ENCODE data around the gene CADM1.

The CADM1 gene

DNA sequence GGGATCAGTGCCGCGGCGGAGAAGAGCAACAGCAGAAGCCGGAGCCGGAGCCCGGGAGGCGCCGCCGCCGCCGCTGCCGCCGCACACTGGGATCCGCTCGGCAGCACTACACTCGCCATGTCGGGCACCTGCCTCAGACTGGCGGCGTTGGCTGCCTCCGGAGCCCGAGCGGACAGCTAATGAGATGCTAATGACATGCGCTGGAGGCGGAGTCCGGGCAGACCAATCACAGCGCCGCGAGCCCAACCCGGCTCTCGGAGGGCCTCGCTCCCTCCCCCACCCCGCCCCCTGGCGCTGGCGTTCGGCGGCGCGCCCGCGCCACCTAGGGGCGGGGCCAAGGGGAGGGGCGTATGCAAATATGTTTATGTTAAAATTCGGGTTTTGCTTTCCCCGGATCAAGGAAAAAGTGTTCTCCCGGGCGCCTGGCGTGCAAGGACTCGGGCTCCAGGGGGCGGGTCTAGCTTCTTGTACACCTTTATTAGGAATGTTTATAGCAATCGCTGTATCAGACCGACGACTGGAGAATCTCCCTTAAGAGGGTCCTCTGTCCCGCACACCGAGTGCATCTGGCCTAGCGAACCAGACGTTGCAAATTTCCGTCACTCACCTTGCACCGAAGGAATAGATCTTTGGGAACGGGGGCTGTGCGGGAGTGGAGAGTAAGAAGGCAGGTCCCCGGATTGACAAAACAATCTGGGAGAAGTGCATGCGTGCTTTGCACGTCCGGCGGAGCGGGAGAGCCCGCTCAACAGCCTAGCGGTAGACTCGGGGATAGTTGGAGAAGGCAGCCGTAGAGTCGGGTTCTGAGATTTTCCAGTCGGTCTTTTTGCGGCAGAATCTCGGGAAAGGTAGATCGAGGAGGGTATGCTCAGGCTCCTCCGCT is at the start of gene CADM1:
Gene CADM1 (minus strand): TSS at position 140 of the 883 bp plus-strand sequence.
- peak; percentile 99 for DNase-seq

DNA sequence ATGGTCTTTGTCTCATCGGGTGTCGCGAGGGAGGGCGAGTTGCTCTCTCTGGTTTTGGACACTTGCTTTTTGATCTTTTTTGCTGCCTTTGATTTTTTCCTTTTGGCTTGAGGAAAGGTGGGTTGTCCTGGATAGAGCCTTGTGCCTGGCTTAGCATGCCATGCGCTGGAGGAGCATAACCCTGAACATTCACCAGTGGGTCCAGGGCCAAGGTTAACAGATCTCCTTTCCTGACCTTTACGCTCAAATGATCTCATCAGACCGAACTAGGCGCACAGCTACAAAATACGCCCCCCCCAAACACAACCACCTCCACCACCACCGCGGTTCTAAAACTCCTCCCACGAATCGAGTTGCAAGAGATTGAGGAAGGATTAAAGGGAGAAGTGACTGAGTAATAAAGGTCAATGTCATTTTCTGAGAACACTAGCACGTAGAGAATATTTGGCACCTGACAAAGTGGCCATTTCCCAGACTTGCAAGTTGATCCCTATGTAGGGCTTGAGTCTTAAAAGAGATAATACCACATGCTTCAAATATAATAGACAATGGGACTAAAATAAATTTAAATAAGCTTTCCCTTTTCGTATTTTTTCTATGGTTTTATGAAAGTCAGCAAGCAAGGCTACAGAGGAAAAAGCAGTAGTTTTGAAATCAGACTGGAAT is 48.7 kb upstream of the CADM1 start:
- no peak for DNase-seq

DNA sequence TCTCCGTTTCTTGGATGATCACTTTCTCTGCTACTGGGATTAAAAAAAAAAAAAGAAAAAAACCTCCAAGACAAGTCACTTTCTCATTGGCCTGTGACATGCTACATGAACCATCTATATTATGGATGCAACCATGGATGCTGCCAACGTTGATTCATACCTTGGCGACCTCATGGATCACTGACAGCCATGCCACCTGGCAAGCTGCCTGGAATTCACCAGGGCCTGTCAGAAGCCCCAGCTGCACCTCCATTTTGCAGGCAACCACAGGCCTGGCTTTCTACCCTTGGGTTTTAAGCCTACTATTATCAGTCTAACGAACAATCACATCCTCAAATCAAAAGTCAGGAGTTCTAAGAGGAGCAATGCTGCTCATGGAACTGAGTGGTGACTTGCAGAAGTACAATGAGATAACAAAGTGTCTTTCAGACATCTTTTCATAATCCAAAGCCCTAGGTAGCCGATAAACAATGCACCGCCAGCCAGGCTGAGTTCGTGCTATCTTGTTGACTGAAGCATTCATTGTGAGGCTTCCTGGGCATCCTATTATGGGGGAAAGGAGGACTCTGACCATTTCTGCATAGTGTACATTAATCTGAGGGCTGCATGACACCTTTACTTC is 48.0 kb upstream of the CADM1 start:
- peak; percentile 89 for DNase-seq

DNA sequence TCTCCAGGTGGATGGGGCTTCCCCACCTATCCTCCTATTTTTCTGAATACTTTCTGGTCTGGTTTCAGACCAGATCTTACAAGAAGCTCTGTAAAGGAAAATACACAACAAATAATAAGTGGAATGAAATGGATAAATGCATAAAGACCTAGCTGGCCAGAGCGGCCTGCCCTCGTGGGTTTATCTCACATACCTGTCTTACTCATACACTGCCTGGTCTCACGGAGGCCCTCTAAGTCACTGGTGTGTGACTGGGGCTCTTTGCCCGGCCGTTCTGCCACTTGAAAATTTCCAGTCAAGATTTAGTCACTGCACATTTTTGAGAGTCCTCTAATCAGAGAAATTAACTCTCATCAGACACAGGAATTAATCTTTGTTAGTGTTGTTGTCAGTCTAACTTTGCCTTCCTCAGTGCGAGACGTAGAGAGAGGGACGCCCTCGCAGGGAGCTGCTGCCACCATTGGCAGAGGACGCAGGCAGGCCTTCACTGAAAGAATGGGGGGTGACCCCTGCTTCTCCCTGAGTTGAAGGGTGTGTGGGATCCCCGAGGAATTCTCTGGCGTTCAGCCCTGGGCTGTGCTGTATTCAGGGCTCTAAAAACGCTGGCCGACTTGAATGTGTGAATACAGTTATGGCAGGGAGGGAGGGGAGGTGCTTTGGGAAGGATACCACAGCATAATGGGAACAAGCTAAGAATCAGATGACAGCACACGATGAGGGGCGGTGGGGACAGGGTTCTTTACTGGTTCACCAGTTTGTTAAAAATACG is 46.3 kb upstream of the CADM1 start:
- DNase-seq = no peak

DNA sequence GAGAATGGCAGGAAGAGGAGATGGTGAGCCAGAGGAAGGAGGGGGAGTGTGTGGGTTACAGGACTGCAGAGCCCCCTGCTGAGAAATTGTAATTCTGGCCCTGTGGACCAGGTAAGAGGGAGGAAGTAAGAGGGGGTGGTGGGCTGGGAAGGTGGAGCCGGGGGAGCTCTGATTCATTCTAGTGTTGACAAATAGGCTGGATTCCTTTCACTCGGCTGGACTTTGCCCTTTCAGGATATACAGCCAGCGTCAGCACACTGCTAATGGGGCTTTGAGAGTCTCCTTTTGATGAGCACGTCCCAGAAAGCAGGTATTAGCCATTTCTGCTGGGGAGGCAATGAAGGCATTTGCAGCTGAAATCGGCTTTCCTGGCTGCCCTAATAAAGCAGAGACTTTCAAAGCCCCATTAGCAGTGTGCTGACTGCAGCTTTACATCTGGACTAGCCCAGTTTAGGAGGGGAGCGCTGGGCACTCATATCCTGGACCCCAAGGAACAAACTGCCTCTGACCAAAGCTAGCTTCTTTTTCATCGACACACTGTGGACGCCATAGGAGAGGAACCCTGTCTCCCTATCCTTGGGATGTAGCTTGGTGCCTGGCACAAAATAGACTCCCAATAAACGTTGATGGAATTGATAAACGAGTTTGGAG is 44.8 kb upstream of the CADM1 start:
- DNase-seq = peak; percentile 99

DNA sequence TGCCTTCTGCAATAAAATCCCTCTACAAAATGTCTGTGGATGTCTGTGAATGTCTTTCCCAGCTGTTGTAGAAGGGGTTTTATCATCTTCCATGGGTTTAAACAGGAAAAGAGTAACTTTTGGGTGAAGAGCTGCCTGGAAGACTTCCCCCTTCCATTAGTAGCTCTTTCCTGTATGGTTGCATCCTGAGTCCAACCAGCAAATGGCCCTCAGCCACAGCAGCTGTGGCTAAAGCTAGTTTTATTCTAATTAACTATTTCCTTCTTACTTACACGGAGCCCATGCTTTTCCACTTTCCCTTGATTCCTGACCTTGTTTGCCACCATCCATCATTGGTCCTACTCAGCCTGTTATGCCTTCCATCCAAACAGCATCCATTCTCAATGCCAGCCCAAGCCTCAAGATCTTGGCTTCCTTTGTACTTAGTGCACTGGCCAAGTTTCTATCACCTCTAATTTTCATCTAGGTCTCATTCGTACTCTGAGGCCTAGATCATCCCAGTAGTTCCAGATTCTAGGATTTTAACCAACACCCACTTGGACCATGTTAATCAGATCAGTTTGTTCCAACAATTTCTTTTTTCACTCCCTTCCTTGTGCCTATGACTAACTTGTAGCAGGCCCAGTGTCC is 41.5 kb upstream of the CADM1 start:
- no peak for DNase-seq

DNA sequence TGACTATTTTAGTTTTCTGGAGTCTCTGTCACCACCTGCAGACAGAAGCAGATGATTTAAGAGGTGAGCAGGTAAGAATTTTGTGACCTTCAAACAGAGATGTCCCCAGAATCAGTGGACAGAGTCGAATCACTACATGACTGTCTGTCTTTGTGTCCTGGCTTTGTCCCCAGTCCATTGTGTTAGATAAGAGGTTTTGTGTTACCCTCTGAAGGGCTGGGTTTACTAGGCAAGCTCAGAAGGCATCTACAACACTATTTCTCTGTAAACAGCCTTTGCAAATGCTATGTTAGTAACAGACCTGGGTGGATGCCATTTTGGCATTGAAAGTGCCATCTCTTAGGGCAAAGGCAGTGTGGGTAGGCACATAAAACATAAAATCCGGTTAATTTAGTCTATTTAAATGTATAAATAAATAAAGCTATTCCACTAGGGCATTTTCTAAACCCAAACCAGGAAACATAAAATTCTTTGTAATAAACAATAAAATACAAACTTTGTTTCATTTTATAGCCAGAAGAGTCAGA is 40.3 kb upstream of the CADM1 start:
- DNase-seq = peak; percentile 58

DNA sequence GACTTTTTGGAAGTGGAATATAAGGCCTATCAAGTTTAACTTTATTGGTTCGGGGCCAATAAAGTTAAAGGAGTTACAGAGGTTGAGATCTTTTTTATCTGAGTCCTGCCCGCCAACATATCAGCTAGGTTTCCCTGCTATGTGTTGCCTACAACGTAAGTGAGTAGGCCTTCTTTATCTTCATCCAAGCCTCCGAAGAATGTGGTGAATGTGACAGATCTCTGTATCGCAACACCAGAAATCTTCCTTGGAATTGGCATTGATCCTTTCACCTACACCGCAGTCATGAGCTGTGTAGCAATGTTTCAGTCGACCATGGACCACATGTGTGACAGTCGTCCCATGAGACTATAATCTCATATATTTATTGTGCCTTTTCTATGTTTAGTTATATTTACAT is 37.3 kb upstream of the CADM1 start:
- DNase-seq = no peak

DNA sequence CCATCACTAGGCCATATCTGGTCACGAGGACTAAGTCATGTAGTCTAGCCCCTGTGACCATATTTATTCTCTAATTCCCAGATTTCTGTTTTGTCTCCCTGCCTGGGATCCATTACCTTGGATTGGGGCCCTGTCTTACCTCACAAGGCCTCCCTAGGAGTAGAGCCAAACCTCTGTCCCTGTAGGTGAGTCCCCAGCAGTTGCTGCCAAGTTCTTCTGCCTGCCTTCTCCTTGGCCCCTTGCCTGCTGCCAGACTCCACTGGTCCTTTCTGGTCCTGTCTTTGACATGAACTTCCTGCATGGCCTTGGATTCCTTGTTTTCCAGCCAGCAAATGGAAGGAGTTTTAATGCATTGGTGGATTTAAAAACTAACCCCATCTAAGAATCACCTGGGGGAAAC is 35.6 kb upstream of the CADM1 start:
- no peak for DNase-seq

DNA sequence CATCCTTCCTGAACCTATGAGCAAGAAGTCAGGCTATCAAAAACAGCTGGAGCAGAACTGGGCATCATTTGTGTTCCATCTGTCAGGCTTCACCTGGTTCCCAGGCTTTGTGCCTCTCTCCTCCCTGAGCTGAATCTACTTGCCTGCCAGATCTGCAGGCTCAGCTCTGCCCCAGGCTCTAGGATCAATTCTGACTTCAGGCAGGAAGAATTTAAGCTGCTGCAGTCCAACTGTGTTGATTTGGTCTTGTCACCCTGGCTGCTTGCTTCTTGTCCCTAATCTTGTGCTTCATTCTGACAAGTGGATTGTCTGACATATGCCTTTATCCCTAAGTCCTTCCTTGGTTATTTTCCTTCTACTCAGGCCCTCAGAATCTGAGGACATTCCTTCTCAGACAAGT is 31.6 kb upstream of the CADM1 start:
- DNase-seq = peak; percentile 71

DNA sequence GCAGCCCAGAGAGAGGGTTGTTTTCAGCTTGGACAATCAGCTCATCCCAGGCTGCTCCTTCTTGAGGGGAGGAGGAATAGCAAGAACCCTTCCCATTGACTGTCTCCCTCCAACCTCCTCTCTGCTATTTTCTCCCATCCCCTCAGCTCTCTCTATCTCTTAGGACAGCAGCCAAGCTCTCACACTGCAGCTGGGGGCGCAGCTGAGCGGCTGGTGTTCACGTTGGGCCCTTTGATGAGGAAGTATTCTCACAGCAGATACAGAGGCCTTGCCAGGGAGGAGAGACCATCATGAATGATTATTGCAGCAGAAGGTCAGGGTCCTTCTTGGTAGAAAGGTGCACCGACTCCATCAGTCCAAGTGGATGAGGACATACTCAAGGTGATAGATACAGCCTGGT is 26.5 kb upstream of the CADM1 start:
- DNase-seq = peak; percentile 53

DNA sequence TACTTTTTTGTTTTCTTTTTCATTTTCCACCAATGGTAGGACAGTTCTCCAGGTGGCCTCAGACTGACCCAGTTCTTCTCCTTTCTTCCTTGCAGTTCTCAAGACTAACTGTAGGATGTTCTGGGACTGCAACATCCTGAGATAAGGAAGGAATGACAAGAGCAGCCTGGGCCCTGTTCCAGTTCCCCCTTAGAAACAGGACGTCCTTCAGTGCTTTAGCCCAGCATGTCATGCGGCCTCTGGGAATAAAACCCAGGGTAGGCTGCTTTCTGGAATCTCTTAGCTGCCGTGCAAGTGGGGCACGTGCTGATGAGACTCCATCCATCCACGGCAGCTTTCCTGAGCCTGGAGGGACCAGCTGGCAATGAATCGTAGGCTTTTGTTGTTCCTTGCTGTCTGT is 24.0 kb upstream of the CADM1 start:
- peak; percentile 68 for DNase-seq

DNA sequence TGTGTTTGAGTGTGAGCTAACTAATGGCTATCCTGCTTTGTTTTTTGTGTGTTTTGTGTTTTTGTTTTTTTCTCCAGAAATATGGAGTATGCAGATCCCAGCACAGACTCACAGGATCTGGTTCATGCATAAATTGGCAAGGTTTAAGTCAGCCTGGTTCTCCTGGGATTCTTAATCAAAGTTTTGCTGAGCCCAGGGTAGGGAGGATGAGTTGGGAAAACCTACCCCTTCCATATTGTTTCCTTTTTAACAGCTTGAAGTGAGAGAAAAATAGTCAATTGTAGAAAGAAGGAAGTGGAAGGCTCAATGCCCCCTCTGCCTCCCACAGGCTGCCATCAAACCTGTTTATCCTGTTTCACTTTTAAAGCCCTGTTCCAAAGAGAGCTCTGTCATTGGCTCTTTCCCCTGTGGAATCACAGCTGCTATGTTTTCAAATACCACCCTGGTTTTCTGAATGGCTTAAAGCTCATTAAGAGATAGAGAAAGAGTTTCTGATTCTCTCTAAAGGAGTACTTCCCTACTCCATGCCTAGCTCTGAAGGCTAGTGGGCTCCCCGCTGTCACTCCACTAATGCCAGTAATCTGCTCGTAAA is 23.4 kb upstream of the CADM1 start:
- no peak for DNase-seq

DNA sequence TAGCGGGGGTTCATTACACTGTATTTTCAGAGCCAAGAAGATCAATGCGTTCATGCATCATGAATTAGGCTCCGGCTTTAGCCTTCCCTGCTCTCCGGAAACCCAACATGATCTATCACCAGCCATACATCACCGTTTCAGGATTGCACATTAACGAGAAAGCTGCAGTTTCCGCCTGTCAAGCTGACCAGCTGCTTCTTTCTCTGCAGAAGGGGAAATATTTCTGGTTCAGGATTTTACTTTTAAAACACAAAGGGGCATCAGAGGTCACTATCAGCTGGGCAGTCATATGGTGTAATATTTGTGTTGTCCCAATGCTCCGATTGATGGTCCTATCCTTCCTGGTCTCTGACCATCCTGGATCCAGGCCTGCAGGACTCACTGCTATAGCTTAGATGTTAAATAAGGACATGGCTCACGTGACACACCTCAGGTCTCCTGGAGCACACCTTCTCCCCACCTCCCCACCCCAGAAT is 21.4 kb upstream of the CADM1 start:
- DNase-seq = no peak

DNA sequence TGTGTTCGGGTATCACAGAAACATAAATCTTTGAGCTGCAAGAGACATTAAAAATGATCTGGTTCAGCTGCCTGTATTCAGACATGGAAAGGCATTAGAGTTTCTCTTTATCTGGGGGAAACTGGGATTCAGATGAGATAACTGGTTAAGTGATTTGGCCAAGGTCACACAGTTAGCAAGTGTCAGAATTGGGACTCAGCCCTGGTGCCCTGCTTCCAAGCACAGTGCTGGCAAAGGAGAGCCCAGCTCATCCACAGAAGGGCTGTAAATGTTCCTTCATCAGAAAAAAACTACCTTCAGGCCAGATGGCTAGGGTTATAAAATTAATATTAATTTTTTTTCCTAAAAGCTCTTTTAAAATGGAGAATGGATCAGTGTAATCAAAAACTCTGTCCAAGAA is 20.4 kb upstream of the CADM1 start:
- DNase-seq = no peak

DNA sequence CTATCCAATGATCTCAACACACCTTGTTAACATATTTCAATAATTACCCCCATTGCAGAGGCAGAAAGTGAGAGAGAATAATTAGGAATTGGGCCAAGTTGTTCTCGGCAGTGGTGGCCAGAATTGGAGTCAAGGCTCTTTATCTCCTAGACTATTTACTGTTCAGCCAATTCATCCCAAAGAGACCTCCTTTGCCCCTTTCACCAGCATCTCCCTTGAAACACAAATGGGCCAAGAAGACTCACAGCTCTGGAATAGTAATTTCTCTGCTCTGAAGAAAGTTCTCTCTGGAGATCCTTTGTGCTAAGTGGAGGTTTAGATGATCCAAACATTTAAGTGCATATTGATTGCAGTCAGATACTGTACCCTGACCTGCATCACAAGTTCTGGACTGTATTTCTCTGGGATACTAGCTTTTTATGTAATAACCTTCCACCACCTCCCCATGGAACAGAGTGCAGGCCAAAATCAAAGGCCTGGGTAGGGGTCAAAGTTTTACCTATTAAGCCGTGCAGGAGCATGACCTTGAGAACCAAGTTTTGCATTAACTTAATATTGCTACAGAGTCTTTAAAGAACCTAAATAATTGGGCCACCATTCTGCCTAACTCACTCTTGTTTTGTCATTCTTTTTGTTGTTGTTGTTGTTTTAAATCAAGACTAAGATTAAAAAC is 19.6 kb upstream of the CADM1 start:
- no peak for DNase-seq

DNA sequence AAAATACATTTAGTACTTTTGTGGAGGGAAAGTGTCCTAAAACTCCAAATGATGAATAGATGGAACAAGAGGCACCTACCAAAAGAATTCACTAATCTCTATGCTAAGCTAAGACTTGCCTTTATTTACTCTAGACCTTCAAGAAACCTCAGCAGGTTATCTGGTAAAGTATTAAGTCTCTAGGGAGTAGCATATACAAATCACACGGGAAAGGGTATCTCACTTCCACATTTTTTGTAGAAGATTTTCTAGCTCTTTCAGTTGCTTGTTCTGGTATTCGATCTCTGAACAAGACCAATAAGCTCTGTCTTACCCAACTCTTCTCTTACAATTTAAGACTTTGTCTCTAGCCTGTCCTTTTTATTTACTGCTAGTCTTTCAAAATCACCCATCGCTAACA is 18.1 kb upstream of the CADM1 start:
- no peak for DNase-seq

DNA sequence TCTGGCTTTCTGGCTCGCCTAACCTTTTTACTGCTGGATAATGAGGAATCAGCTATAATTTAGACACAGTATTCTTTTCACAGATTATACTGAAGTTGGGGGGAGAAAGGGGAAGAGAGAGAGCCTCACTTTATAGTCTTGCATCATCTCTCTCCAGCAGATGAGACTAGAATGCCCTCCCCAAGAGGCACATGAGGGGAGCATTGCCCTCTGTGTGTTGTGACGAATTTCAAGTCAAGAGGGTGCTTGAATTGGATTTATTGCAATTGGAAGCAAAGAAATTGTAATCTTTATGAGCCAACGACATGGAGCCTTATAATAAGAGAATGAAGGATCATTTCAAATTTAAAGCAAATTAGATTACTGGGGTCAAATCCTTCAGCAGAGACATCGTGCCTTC is 17.6 kb upstream of the CADM1 start:
- no peak for DNase-seq

DNA sequence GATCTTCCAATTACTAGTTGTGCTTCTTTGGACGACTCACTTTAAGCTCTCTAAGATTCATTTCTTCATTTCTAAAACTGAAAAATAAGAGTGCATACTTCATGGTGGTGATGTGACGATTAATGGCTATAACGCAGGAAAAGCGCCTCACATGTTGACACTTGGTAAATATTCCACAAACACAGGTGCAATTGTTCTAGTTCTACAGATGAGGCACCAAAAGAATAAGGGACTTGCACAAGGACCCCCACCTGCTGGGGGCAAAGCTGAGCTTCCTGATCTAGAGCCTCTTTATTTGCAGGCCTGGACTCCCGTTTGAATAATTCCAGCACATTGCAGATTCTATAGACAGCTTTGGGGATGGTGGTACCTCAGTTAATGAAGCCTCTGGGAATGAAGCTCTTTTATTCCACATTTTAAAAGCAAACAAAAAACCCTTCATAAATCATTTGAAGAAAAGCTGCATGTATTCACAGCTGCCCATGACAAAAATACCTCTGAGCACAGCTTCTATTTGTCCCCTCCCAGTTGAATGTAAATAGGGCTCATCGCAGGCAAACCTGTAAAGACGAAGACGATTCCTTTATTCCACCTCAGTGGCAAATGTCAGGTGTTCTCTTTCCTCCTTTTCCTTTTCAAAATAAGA is 14.9 kb upstream of the CADM1 start:
- peak; percentile 89 for DNase-seq
